ENCODE results near the gene ERI2.
A peak's percentile ranks its signal among the peaks of the same experiment; 100 is the strongest.
"Not testable (repeated sequence)": the region's sequence is repeated elsewhere in the genome, so short reads cannot be mapped to it uniquely, and the experiment has no call there.

Gene ERI2

DNA sequence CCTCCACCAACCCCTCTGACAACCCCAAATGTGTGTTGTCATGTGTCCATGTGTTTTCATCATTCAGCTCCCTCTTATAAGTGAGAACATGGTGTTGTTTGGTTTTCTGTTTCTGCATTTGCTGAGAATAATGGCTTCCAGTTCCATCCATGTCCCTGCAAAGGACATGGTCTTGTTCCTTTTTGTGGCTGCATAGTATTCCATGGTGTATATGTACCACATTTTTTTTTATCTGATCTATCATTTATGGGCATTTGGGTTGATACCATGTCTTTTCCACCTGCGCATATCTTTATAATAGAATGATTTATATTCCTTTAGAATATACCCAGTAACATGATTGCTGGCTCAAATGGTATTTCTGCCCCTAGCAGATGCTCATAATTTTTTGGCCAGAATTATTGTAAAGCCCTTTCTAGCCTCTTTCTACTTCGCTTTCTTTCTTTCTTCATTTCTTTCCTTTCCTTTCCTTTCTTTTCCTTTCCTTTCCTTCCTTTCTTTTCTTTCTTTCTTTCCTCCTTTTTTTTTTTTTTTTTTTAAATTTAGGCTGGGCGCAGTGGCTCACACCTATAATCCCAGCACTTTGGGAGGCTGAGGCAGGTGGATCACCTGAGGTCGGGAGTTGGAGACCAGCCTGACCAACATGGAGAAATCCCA lies 12.8 kb upstream of the ERI2 start:
- DNase-seq = no peak

GRCh38 chr16:20814784-20815183 lies 8.5 kb upstream of the ERI2 start:
- no peak for DNase-seq

- DNase-seq = no peak
Observed at GRCh38 chr16:20812510-20812909, 6.2 kb upstream of the ERI2 start.

- no peak for DNase-seq
Observed at GRCh38 chr16:20811889-20812439, 5.7 kb upstream of the ERI2 start.

- DNase-seq = no peak
Observed at GRCh38 chr16:20807862-20808261, 1.6 kb upstream of the ERI2 start.

- not testable (repeated sequence) for DNase-seq
Observed at GRCh38 chr16:20805684-20806167, 546 bp downstream of the ERI2 start.

GRCh38 chr16:20803561-20804214 lies 2.6 kb downstream of the ERI2 start:
- no peak for DNase-seq

DNA sequence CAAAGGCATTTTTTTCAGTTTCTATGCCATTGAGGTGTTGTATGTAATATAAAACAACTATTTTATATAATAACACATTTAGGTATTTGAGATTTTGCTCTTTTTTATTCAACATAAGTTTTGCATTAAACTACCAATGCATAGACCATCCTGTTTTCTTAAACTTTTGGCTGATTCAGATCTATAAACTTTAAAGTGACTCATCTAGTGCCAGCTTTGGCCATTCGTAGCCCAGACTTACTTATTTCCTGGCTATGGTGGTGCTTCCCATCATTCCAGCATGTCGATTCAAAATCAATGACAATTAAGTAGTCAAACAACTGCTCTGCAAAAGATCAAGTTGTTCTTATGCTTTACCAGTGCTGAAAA lies 3.1 kb downstream of the ERI2 start:
- no peak for DNase-seq

- no peak for DNase-seq
Observed at GRCh38 chr16:20801278-20801677, 5.0 kb downstream of the ERI2 start.

GRCh38 chr16:20799599-20799998 lies 6.7 kb downstream of the ERI2 start:
- no peak for DNase-seq

- DNase-seq = no peak
Observed at GRCh38 chr16:20798364-20798763, 7.9 kb downstream of the ERI2 start.

GRCh38 chr16:20791923-20792612 lies 14.2 kb downstream of the ERI2 start:
- no peak for DNase-seq

DNA sequence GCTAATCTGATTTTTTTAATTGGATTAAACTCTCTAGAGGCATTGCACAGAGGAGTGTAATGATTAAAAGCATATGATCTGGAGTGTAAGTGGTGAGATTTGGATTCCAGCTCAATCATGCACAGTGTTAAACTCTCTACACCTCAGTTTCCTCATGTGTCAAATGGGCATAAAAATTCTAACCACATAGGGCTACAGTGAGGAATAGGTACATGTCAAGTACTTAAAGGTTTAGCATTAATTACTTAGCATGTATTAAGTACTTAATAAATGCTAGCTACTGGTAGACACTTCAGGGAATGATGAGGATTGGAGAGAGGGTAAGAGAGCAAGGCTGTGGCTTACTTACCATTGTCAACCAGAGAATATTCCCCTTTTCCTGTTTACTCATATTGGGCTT lies 17.1 kb downstream of the ERI2 start:
- DNase-seq = no peak

DNA sequence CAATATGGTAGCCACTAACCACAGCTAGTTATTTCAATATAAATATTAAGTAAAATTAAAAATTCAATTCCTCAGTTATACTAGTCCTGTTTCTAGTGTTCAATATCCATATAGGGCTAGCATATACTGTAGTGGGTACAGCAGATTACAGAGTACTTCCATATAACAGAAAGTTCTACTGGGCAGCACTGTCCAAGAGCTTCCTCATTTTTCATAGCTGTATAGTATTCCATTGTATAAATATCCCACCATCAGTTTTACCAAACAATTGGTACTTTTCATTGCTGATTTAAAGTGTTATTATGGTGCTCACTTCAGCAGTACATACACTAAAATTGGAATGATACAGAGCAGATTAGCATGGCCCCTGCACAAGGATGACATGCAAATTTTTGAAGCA lies 22.1 kb downstream of the ERI2 start:
- DNase-seq = no peak

GRCh38 chr16:20782470-20782869 lies 23.8 kb downstream of the ERI2 start:
- DNase-seq = no peak

GRCh38 chr16:20781697-20782096 lies 24.6 kb downstream of the ERI2 start:
- no peak for DNase-seq

DNA sequence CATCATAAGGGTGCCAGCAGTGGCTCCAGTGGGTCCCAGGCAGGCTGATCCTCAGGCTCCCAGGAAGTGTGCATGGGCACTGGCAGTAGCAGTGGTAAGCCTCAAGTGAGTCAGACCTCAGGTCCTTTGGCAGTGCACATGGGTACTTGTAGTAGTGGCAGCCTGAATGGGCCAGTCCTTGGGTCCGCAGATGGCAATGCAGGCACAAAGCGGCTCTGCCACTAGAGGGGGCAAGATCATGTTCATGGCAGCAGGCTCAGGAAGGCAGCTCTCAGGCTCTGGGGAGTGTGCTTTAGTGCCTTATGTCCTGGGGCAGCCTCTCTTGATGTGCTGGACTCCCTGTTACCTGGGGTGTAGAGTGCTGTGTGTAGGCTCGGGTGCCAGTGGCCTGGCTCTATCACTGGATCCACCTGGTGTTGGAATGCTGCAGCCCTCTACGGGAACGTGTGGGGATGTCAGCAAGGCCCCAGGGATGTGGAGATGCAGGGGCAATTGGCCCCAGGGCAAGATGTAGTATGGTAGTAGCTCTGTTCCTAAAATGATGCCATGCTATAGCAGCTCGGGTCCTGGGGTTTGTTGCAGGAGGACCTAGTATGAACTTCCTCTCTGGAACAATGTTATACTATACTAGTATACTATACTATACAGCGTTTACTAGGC lies 31.4 kb downstream of the ERI2 start:
- DNase-seq = peak; percentile 50

DNA sequence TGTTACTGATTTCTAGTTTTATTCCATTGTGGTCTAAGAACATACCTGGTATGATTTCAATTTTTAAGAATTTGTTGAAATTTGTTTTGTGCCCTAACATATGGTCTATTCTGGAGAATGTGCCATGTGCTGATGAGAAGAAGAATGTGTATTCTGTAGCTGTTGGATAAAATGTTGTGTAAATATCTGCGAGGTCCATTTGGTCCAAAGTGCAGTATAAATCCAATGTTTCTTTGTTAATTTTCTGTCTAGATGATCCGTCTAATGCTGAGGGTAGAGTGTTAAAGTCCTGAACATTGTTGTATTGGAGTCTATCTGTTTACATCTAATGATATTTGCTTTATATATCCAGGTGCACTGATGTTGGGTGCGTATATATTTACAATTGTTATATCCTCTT lies 32.6 kb downstream of the ERI2 start:
- DNase-seq = no peak

GRCh38 chr16:20768818-20769217 lies 37.5 kb downstream of the ERI2 start:
- DNase-seq = no peak

- no peak for DNase-seq
Observed at GRCh38 chr16:20768121-20768520, 38.2 kb downstream of the ERI2 start.

- DNase-seq = no peak
Observed at GRCh38 chr16:20767577-20767976, 38.7 kb downstream of the ERI2 start.

- no peak for DNase-seq
Observed at GRCh38 chr16:20766294-20766693, 40.0 kb downstream of the ERI2 start.

DNA sequence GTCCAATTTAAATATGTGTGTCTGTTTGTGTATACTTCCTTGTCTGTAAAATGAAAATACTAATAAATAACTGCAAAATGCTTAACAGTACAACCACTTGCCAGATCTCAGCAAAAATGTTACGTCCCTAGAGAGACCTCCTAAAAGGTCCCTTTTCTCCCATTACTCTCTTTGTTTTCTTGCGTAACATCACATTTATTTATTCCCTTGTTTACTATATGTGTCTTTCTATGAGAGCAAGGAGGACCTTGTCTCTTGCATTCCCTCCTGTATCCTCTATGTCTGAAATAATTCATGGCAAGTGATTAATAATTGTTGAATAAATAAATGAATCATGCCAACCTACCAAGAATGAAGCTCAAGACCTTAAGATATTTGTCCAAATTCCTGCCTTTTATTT lies 40.5 kb downstream of the ERI2 start:
- DNase-seq = no peak

Data from activated T-cell treated with anti-CD3 and anti-CD28 coated beads, Interleukin-2, amount 50 U/mL, for 1 hour (primary cell).